Upper lobe of left lung (tissue), 4 donors: ENCODE measurements around the gene RUVBL2.

Experiments
- EP300 ChIP-seq, 4 donors: sonication (generic); formaldehyde crosslinking; IDR thresholded peaks; one replicate each; pipeline ENCODE4 v1.5.1; 2017; ENCODE audit warnings: antibody characterized with exemption in 4 of 4, control low read depth in 2 of 4
- POLR2A ChIP-seq, 4 donors: fragments of 450-650 bp; IDR thresholded peaks; one replicate each; pipeline ENCODE4 v1.5.1; 2016 to 2017; ENCODE audit warnings: antibody characterized with exemption in 4 of 4, mild to moderate bottlenecking in 2 of 4
- TF ChIP-seq, protein P1 (sequence below), 6 experiments: fragments of 450-650 bp in 4 of 6; fragments of 200-600 bp in 2 of 6; sonication (generic) in 2 of 6; IDR thresholded peaks; one replicate each; pipeline ENCODE4 v1.5.1; 2016 to 2019; ENCODE audit warnings: antibody characterized with exemption in 6 of 6

DNA sequence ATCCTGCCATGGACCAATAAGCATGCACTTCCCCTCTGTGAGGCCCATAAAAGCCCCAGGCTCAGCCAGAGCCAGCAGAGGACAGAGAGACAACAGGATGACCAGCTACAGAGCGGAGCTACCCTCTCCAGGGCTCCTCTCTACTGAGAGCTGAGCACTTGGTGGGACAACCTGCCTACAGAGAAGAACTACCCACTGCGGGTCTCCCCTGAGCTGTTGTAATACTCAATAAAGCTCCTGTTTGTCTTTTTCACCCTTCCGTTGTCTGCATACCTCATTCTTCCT is 46.5 kb upstream of the RUVBL2 start:
- TF ChIP-seq EP300 (IDR thresholded peaks at IDR 0.05) (no peak), POLR2A (IDR thresholded peaks at IDR 0.05) (no peak)
- TF ChIP-seq, protein P1, sequence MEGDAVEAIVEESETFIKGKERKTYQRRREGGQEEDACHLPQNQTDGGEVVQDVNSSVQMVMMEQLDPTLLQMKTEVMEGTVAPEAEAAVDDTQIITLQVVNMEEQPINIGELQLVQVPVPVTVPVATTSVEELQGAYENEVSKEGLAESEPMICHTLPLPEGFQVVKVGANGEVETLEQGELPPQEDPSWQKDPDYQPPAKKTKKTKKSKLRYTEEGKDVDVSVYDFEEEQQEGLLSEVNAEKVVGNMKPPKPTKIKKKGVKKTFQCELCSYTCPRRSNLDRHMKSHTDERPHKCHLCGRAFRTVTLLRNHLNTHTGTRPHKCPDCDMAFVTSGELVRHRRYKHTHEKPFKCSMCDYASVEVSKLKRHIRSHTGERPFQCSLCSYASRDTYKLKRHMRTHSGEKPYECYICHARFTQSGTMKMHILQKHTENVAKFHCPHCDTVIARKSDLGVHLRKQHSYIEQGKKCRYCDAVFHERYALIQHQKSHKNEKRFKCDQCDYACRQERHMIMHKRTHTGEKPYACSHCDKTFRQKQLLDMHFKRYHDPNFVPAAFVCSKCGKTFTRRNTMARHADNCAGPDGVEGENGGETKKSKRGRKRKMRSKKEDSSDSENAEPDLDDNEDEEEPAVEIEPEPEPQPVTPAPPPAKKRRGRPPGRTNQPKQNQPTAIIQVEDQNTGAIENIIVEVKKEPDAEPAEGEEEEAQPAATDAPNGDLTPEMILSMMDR (IDR thresholded peaks at IDR 0.05): no peak
